Adipocyte (in vitro differentiated cells): Measurements from ENCODE around the gene ZNF526.

Source experiments
- DNase-seq: peaks from one replicate; pipeline ENCODE4 v3.0.0-alpha.2; 2015; ENCODE audit warnings: low read depth
- H3K27me3 ChIP-seq: replicated peaks from 2 replicates; pipeline ENCODE4 v1.7.0; 2013; ENCODE audit warnings: mild to moderate bottlenecking, low read length, moderate library complexity; ENCODE audit not compliant: control insufficient read depth, insufficient read depth
- H3K36me3 ChIP-seq: 2 replicates; pipeline ENCODE4 v1.7.0; 2013; ENCODE audit warnings: low read length, mild to moderate bottlenecking, moderate library complexity; ENCODE audit not compliant: control insufficient read depth, insufficient read depth, severe bottlenecking
- H3K4me1 ChIP-seq: 2 replicates; pipeline ENCODE4 v1.7.0; 2013; ENCODE audit warnings: mild to moderate bottlenecking, low read length, moderate library complexity; ENCODE audit not compliant: control insufficient read depth, insufficient read depth
- H3K4me3 ChIP-seq: 2 replicates; pipeline ENCODE4 v1.7.0; 2013; ENCODE audit warnings: mild to moderate bottlenecking, low read length, moderate library complexity
- H3K9ac ChIP-seq: 2 replicates; pipeline ENCODE4 v1.7.0; 2013; ENCODE audit warnings: mild to moderate bottlenecking, low read length, moderate library complexity
- H3K9me3 ChIP-seq: 2 replicates; pipeline ENCODE4 v1.7.0; 2013; ENCODE audit warnings: mild to moderate bottlenecking, low read length, moderate library complexity; ENCODE audit not compliant: control insufficient read depth

Gene ZNF526

DNA sequence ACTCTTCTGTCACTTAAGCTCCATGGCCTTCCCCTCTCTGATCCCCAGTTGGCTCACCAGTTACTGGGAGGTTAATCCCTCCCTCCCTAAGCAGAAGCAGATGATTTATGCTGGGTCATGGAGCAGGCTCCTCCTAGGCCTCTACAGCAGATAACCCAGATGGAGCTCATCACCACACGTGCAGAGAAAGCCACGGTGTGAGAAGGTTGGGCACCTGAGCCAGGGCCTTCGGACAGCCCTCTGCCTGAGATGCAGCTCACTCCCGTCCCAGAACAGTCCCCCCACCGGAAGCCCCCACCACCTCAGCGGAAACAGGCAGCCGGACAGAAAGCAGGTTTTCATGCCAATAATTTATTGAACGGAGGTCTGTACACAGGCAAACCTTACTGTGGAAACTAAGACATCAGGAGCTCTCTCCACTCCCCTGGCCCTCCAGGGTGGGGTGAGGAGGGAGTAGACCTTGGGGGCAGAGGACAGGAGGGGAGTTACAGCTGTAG, 9.8 kb downstream of the ZNF526 start:
- no peak overlapping the region for H3K4me3 ChIP-seq
- peaks cover 84% of the 10 kb centered on the region for H3K36me3 ChIP-seq
- H3K9me3 ChIP-seq, result no peaks in the 10 kb centered on the region
- H3K27me3 ChIP-seq, result no peaks in the 10 kb centered on the region
- H3K9ac ChIP-seq, result peak overlapping the region; percentile 32
- peaks cover 6% of the 10 kb centered on the region for H3K4me1 ChIP-seq
- no peak for DNase-seq

DNA sequence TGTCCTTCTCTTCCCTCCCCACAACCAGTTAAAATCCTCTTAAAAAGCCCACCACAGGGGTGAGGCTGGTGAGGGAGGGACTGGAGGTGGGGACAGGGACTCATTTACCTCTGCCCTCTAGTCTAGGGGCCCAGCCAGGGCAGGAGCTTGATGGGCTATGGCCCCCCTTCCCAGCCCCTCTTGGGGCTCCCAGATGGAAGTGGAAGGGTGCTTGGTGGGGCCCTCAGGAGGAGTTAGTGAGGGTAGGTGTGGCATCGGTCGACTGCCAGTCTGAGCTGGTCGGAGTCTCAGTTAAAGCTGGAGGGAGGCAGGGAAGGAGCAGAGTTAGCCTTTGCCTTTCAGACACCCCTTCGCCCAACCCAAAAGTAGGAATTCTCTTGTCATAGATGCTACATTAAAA, 10.5 kb downstream of the ZNF526 start:
- H3K36me3 ChIP-seq, result peaks cover 84% of the 10 kb centered on the region

GRCh38 chr19:42232435-42232834, 12.3 kb downstream of the ZNF526 start:
- H3K9ac ChIP-seq, result no peak overlapping the region
- H3K4me3 ChIP-seq, result no peak overlapping the region
- peaks cover 78% of the 10 kb centered on the region for H3K36me3 ChIP-seq
- no peak for DNase-seq
- no peaks in the 10 kb centered on the region for H3K9me3 ChIP-seq
- H3K4me1 ChIP-seq, result peaks cover 6% of the 10 kb centered on the region
- H3K27me3 ChIP-seq, result no peaks in the 10 kb centered on the region

More for the DNA sequence above, 10.5 kb downstream of the ZNF526 start:
- no peak overlapping the region for H3K9ac ChIP-seq
- H3K4me3 ChIP-seq, result no peak overlapping the region
- H3K9me3 ChIP-seq, result no peaks in the 10 kb centered on the region
- no peak for DNase-seq
- H3K4me1 ChIP-seq, result peaks cover 6% of the 10 kb centered on the region
- no peaks in the 10 kb centered on the region for H3K27me3 ChIP-seq

GRCh38 chr19:42233106-42233505, 13.0 kb downstream of the ZNF526 start:
- Histone ChIP-seq H3K36me3 (peaks cover 78% of the 10 kb centered on the region), H3K27me3 (no peaks in the 10 kb centered on the region), H3K9ac (no peak overlapping the region), H3K4me3 (no peak overlapping the region), H3K9me3 (no peaks in the 10 kb centered on the region), H3K4me1 (peaks cover 6% of the 10 kb centered on the region)
- no peak for DNase-seq

- Histone ChIP-seq H3K4me3 (no peak overlapping the region), H3K36me3 (peaks cover 75% of the 10 kb centered on the region), H3K9ac (no peak overlapping the region), H3K4me1 (peaks cover 6% of the 10 kb centered on the region), H3K9me3 (no peaks in the 10 kb centered on the region), H3K27me3 (no peaks in the 10 kb centered on the region)
- no peak for DNase-seq
These were observed 13.7 kb downstream of the ZNF526 start for GRCh38 chr19:42233678-42234292.

DNA sequence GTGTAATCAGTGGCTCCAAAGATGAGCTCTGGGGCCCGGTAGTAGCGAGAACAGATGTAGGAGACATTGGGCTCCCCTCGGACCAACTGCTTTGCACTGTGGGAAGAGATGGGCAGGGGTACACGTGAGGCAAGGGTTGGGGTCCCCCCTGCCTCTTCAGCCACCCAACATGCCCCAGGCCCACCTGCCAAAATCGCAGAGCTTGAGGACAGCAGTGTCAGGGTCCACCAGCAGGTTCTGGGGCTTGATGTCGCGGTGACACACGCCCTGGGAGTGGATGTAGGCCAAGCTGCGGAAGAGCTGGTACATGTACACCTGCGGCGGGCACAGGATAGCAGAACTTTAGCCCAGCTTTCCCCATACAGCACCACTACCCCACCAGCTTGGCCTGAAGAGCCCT, 14.3 kb downstream of the ZNF526 start:
- Histone ChIP-seq H3K4me1 (peaks cover 6% of the 10 kb centered on the region), H3K4me3 (no peak overlapping the region), H3K9ac (no peak overlapping the region), H3K27me3 (no peaks in the 10 kb centered on the region), H3K36me3 (peaks cover 69% of the 10 kb centered on the region), H3K9me3 (no peaks in the 10 kb centered on the region)
- no peak for DNase-seq

DNA sequence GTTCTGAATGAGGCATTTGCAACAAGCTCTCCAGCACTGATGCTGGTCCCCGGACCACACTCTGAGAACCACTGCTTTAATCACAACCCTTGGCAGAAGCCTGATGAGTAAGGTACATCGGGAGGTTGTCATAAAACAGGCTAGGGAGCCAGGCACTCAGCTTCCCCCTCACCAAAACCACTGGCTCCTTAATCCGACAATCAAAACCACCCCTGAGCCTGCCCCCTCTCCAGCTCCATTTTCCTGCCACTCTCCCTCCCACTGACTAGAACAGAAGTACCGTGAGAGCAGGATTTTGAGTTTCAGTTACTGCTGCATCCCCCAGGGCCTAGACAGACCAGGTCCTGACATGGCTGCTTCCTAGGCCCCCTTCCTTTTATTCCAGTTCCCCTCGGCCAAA, 15.1 kb downstream of the ZNF526 start:
- Histone ChIP-seq H3K9ac (no peak overlapping the region), H3K9me3 (no peaks in the 10 kb centered on the region), H3K4me1 (no peaks in the 10 kb centered on the region), H3K27me3 (no peaks in the 10 kb centered on the region), H3K4me3 (no peak overlapping the region), H3K36me3 (peaks cover 66% of the 10 kb centered on the region)
- no peak for DNase-seq

DNA sequence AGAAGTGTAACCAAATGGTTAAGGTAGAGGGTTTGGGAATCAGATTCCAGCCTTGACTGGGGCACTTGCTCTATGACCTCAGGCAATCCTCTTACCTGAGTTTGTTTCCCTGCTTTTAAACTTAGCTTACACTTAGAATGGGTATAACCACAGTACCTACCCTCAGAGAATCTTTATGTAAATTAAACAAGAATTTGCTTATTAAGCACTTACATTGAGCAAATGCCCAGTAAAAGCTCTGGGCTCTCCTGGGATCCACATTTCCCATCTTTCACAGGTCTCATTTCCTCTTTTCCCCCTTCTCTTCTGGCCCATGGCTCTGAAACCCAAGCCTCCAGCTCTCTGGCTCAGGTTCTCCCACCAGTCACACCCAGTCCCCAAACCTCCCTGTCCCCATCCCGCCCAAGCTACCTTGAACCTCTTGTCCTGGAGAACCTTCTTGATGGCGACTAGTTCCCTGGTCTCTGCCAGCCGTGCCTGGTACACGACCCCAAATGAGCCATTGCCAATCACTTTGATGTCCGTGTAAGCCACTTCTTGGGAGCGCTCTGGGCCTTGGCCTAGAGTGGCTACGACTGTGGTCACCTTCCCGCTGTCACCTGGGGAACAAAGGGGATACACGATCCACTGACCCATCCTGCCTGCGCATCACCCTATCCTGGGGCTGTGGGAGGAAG, 19.6 kb downstream of the ZNF526 start:
- Histone ChIP-seq H3K36me3 (peaks cover 25% of the 10 kb centered on the region), H3K9me3 (no peaks in the 10 kb centered on the region), H3K9ac (no peak overlapping the region), H3K4me1 (peaks cover 12% of the 10 kb centered on the region), H3K4me3 (no peak overlapping the region), H3K27me3 (no peaks in the 10 kb centered on the region)
- no peak for DNase-seq

- peaks cover 22% of the 10 kb centered on the region for H3K4me1 ChIP-seq
- no peak for DNase-seq
These were observed 21.2 kb downstream of the ZNF526 start for GRCh38 chr19:42241279-42241678.

DNA sequence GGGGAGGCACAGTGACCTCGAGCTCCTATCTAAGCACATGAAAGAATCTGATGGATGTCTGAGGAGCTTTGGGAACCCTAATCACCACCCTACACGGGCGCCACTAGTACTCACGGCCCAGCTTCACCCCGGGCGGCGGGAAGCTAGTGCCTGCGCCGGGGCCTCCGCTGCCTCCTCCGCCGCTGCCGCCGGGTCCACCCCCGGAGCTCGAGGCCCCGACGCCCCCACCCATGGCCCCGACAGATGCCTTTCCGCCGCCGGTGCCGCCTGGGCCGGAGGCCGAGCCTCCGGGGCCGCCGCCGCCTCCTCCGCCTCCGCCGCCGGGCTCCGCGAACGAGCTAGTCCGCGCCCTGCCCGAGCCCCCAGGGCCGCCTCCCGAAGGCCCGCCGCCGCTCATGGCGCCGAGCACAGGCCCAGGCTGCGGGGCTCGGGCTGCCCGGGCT, 22.0 kb downstream of the ZNF526 start:
- Histone ChIP-seq H3K4me3 (peak overlapping the region; percentile 89), H3K4me1 (peaks cover 30% of the 10 kb centered on the region), H3K9ac (peak overlapping the region; percentile 92), H3K36me3 (peaks cover 5% of the 10 kb centered on the region), H3K27me3 (no peaks in the 10 kb centered on the region), H3K9me3 (no peaks in the 10 kb centered on the region)
- peak; percentile 63 for DNase-seq

More at GRCh38 chr19:42241279-42241678, 21.2 kb downstream of the ZNF526 start:
- Histone ChIP-seq H3K36me3 (peaks cover 10% of the 10 kb centered on the region), H3K9me3 (no peaks in the 10 kb centered on the region), H3K27me3 (no peaks in the 10 kb centered on the region), H3K9ac (peak overlapping the region; percentile 92), H3K4me3 (peak overlapping the region; percentile 89)

GRCh38 chr19:42242512-42243409, 22.6 kb downstream of the ZNF526 start, which contains the start of gene GSK3A:
GSK3A (minus strand) TSS chr19:42242602; CDS start chr19:42242465, 137 bp downstream.
- Histone ChIP-seq H3K36me3 (peaks cover 5% of the 10 kb centered on the region), H3K4me3 (peak within 1 kb of the TSS; percentile 89), H3K4me1 (peaks cover 33% of the 10 kb centered on the region), H3K9ac (peak within 1 kb of the TSS; percentile 93), H3K9me3 (no peaks in the 10 kb centered on the region), H3K27me3 (no peaks in the 10 kb centered on the region)
- DNase-seq, result peak; percentile 99
